Activated T-cell treated with anti-CD3 and anti-CD28 coated beads for 1 hour (primary cell): ENCODE measurements around the gene MAGI1.

Source experiments
- DNase-seq: peaks from one replicate; pipeline ENCODE4 v3.0.0-alpha.2; 2020; ENCODE audit warnings: low read depth

The MAGI1 gene

GRCh38 chr3:65971293-65972252, 67.1 kb downstream of the MAGI1 start:
- no peak for DNase-seq

DNA sequence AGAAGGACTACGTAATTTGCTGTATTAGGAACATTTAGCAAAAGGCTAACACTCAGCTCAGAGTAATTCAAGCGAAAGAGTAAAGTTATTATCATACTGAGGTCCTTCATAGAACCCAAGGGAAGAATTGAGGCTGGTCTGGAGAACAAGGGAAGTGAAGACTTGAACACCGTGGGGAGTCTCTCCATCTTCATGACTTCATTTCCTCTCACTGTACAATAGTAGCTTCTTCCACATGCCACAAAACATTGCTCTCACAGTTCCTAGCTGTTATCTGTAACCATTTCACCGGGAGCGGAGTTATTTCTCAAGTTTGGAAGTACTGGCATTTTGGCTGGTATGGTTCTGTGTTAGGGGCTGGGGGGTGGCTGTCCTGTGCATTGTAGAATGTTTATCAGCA, 69.7 kb downstream of the MAGI1 start:
- DNase-seq: no peak

GRCh38 chr3:65967451-65967850, 71.3 kb downstream of the MAGI1 start:
- DNase-seq: no peak

GRCh38 chr3:65964838-65965237, 73.9 kb downstream of the MAGI1 start:
- no peak for DNase-seq

GRCh38 chr3:65963787-65964677, 74.7 kb downstream of the MAGI1 start:
- no peak for DNase-seq

DNA sequence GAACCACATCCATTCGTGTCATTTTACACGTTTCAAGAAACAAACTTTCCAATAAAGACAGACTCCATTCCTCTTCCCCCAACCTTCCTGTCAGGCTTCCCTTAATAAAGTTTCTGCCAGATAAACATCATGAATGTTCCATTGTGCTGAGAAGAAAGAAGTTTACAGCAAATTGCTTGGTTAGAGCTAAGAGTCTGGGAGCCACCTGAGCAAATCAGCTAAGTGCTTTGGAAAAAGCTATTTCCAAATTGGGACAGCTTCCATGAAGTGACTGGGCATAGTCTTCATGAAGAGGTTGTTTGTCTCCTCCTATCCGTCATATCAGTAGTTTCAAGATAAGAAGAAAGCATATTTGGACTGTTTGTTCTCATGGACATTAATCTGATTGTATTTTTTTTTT, 77.0 kb downstream of the MAGI1 start:
- DNase-seq: no peak

GRCh38 chr3:65961128-65961527, 77.6 kb downstream of the MAGI1 start:
- DNase-seq: no peak

GRCh38 chr3:65960087-65960486, 78.6 kb downstream of the MAGI1 start:
- no peak for DNase-seq

DNA sequence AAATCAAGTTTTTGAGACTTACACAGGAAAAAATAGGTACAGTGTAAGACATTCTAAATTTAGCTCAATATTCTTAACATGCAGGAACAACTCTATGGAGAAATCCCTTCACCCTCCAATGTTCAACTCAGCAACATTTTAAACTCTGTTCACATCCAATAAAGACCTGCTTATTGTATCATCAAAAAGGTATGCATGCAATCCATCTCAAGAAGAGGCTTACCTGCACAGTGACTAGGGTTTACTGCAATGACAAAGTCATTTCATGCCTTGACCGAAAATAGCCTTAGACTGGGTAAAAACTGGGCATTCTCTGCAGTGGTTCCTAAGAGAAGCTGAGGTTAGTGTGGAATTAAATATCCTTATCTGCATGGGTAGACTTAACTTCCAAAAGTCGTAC, 80.5 kb downstream of the MAGI1 start:
- DNase-seq: no peak

GRCh38 chr3:65955792-65956477, 82.8 kb downstream of the MAGI1 start:
- no peak for DNase-seq

DNA sequence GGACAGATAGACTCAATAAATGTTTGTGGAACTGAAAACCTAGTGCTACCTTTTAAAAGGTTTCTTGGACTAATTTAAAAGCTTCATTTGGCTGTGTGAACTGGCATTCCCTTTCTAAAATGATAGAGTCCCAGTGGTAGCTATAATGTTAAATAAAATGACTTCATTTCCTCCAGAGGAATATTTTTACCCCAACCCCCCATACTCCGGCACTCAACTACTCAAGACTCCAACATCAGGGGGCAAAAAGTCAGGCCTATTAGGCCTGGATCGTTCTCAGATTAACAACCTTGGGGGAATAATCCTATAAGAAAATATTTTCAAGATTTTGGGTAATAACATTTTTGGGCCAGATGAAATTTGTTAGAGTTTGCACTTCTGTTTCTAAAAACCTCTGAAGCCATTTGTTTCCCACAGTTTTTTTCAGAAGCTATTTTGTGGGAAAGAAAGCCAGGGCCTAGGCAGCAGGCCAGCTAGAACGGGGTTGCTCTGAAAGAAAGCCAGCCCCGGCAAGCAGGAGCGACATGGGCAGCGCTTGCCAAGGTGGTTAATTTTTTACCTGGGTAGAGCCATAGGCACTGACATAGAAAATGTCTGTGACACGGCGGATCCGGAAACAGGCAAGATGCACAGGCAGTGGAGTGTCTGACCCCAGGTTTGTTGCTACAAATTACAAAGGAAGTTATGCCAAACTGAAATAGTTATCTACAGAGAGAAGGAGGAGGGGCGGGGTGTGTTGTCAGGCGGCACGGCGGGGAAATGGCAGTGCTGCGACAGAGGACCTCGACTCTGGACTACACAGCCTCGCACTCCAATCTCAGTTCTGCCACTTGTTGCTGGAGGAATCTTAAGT, 84.6 kb downstream of the MAGI1 start:
- no peak for DNase-seq

DNA sequence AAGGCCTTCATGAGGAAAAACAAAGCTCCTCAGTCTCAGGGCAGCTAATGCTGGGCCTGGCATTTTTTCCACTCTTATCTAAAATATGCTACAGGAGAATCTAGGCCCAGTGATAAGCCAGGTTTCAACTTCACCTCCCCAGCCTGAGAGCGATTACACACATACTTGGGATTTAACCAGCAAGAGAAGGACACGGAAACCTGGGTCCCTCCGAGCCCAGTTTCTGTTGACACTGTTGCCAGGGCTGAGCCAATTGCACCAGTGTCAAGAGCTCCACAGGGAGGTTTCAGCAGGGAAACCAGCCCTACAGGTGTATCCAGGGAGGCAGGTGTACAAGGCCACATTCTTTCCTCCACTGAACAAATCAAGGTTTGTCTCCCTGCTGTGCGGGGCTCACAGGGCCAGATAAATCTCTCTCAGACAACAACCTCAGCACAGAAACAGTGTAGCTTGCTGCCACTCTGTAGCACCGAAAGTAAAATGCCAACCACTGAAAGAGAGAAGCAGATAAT, 85.4 kb downstream of the MAGI1 start:
- no peak for DNase-seq

GRCh38 chr3:65952842-65953241, 85.9 kb downstream of the MAGI1 start:
- no peak for DNase-seq

DNA sequence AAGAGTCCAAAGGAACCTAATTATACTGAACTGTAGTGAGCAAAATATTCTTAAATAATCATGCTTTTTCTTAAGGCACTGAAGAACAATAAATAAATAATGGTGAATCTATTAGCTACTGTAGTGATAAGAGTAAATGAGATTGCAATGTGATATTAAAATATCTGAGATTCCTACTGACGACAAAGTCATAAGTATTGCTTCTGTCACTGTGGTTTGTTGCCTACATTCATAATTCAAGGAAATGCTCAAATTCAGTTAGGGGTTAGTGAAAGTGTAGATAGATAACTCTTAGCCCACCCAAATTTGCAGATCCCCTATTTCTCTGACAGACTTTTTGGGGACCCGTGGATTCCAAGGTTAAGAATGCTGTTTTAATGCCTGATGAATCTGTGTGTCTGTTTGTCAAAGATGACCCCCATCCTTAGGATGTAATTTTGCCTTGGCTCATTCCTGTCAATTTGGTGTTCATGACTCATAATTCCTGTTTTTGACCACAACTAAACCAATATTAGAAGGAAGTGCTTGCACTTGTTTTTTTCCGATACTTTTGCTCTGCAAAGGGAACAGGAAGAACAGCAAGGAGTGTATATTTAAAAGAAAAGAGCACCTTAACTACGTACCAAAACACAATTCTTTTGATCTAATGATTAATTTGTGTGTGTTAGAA, 86.7 kb downstream of the MAGI1 start:
- no peak for DNase-seq

DNA sequence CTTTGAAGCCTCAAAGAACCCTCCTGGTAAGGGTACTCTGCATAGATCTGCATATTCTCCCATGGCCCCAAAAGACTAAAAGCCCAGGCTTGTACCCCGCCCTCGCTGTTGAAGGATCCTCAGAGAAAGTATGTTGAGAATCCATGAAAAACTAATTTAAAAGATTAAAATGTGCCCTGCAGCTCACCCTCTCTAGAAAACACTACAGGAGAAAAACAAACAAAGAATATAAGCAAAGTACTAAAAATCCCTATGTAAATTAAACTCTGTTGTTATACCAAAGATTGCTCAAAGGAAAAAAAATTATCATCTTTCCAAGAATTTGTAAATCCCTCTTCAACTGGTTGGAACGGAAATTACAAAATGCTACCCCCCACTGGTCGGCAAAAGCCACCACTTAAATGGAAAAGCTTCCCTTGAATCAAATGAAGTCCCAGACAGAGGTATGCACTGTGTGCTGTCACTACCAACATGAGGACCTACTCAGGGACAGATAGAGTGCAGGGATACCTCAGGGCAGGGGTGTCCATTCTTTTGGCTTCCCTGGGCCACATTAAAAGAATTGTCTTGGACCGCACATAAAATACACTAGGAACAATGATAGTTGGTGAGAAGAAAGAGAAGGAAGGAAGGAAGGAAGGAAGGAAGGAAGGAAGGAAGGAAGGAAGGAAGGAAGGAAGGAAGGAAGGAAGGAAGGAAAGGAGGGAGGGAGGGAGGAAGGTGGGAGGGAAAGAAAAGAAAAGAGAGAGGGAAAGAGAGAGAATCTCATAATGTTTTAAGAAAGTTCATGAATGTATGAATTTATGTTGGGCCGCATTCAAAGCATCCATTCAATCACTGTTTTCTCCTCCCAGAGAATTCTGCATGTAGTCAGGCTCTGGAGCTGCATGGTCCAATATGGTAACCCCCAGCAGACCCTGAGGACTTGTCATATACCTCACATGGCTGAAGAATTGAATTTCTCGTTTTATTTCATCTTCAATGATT, 88.1 kb downstream of the MAGI1 start:
- no peak for DNase-seq

- DNase-seq: no peak
Measured at GRCh38 chr3:65948841-65949573, 89.7 kb downstream of the MAGI1 start.

- DNase-seq: no peak
Measured at GRCh38 chr3:65946438-65946837, 92.3 kb downstream of the MAGI1 start.

DNA sequence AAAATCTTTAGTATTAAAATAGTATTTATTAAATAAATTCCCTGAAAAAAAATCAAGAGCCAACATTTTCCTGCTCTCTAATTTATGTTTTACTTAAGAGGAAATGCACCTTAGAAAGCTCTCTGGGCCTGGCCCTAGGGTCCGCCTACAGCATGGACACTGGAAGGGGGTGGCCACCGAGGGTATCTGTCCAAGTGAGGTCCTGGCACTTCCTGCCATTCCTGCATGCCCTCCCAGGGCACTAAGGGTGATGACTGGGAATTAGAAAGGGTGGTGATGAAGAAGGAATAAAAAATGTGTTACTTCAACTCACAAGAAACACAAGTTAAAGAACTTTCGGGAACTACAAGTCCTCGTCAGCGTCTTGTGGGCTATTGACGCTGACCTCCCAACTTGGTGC, 92.8 kb downstream of the MAGI1 start:
- DNase-seq: no peak

DNA sequence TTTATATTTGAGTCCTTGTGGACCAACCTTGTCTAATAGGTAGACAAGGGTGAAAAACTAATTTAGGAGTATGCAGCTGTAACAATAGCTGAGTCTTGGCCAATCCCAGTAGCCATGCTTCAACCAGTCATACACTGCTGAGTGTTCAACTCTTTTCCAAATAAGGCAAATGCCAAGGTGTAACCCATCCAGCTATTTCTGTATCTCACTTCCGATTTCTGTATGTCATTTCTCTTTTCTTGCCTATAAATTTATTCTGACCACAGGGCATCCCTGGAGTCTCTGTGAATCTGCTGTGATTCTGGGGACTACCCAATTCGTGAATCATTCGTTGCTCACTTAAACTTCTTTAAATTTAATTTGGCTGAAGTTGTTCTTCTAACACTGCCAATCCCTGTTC, 93.2 kb downstream of the MAGI1 start:
- DNase-seq: no peak
